Endothelial cell of umbilical vein (primary cell): ENCODE data around the gene RAB3C. TPM values are rescaled to one million over a fixed set of nuclear protein-coding genes. Genes with fewer than 3 reads are reported as not detected.

Source experiments
- BruUV-seq: library from RNA; stranded (reverse); fragments of 400-500 nt; replicated peaks from 2 replicates; lab custom pipeline; 2021; lab: Mats Ljungman, UMichigan
- CTCF ChIA-PET: fragments of 300-600, 350-600 bp; sonication (Branson Sonifier 250); formaldehyde crosslinking; loops from one replicate; lab custom pipeline; 2021; ENCODE audit warnings: antibody characterized with exemption, inconsistent platforms; lab: Charles Lee
- POLR2A ChIA-PET: fragments of 300-600, 350-600 bp; sonication (Branson Sonifier 250); formaldehyde crosslinking; loops from one replicate; lab custom pipeline; 2021; ENCODE audit warnings: antibody characterized with exemption, inconsistent platforms; lab: Charles Lee
- DNase-seq: peaks from one replicate; pipeline ENCODE4 v3.0.0-alpha.2; 2011; ENCODE audit warnings: low read depth, low spot score
- FAIRE-seq: peaks from 2 replicates; lab custom pipeline; 2011; peaks lifted over from hg19 to GRCh38; lab: Jason Lieb, UNC
- H2AFZ ChIP-seq: 2 replicates; pipeline ENCODE4 v1.6.0; 2012; ENCODE audit warnings: low read depth, low read length, control low read depth, inconsistent platforms
- H3K27ac ChIP-seq: 2 replicates; pipeline ENCODE4 v1.5.1; 2011; ENCODE audit warnings: low read depth, mild to moderate bottlenecking, control low read depth, low read length, moderate library complexity; ENCODE audit not compliant: insufficient read depth
- H3K27me3 ChIP-seq, 2 experiments: 2 replicates each; pipeline versions ENCODE4 v1.6.0 to v1.6.1; 2011; ENCODE audit warnings: low read length in 2 of 2, mixed read lengths in 1 of 2; ENCODE audit not compliant: control insufficient read depth in 2 of 2, insufficient read depth in 2 of 2
- H3K36me3 ChIP-seq, 2 experiments: 2 replicates in 1 of 2; 3 replicates in 1 of 2; pipeline ENCODE4 v1.5.1; 2011; ENCODE audit warnings: low read length in 2 of 2, mild to moderate bottlenecking in 1 of 2, moderate library complexity in 1 of 2; ENCODE audit not compliant: control insufficient read depth in 2 of 2, insufficient read depth in 2 of 2; ENCODE audit errors: extremely low read depth in 1 of 2
- H3K4me1 ChIP-seq: 3 replicates; pipeline ENCODE4 v1.5.1; 2011; ENCODE audit warnings: mild to moderate bottlenecking, low read length; ENCODE audit not compliant: control insufficient read depth, insufficient read depth; ENCODE audit errors: extremely low read depth
- H3K4me2 ChIP-seq: 2 replicates; pipeline ENCODE4 v1.6.1; 2011; ENCODE audit warnings: low read length, control low read depth, mixed read lengths; ENCODE audit not compliant: insufficient read depth
- H3K4me3 ChIP-seq, 3 experiments: fragments of 200-600 bp in 1 of 3; sonication (generic), shearing (Covaris generic) in 1 of 3; replicated peaks in 1 of 3; 2 replicates each; pipeline ENCODE4 v1.5.1; 2011 to 2016; ENCODE audit warnings: control low read depth in 3 of 3, low read length in 3 of 3, mild to moderate bottlenecking in 2 of 3, inconsistent platforms in 1 of 3, low read depth in 1 of 3, moderate library complexity in 1 of 3; ENCODE audit not compliant: insufficient read depth in 1 of 3
- H3K79me2 ChIP-seq: 2 replicates; pipeline ENCODE4 v1.6.0; 2012; ENCODE audit warnings: low read length, inconsistent platforms; ENCODE audit not compliant: control insufficient read depth, insufficient read depth
- H3K9ac ChIP-seq: replicated peaks from 2 replicates; pipeline ENCODE3; 2011; ENCODE audit warnings: low read length, control low read depth; ENCODE audit not compliant: insufficient read depth; ENCODE audit errors: extremely low read depth
- H3K9me1 ChIP-seq: replicated peaks from 3 replicates; pipeline ENCODE4 v1.6.0; 2011; ENCODE audit warnings: mild to moderate bottlenecking, low read length; ENCODE audit not compliant: control insufficient read depth, insufficient read depth; ENCODE audit errors: extremely low read depth
- H3K9me3 ChIP-seq: replicated peaks from 2 replicates; pipeline ENCODE4 v1.5.1; 2012; ENCODE audit warnings: low read length, inconsistent platforms; ENCODE audit not compliant: control insufficient read depth, insufficient read depth
- H4K20me1 ChIP-seq: replicated peaks from 2 replicates; pipeline ENCODE3; 2011; ENCODE audit warnings: mild to moderate bottlenecking, low read length; ENCODE audit not compliant: control insufficient read depth, insufficient read depth; ENCODE audit errors: extremely low read depth
- CTCF ChIP-seq, 2 donors: IDR thresholded peaks; 1 replicate in 1 of 2; 2 replicates in 1 of 2; pipeline ENCODE4 v1.5.1; 2011; ENCODE audit warnings: low read length in 2 of 2, mild to moderate bottlenecking in 2 of 2, moderate library complexity in 2 of 2, control low read depth in 1 of 2, inconsistent platforms in 1 of 2, low read depth in 1 of 2; ENCODE audit not compliant: insufficient read depth in 1 of 2; ENCODE audit errors: extremely low read depth in 1 of 2
- EZH2 ChIP-seq: IDR thresholded peaks from 2 replicates; pipeline ENCODE4 v1.6.1; 2012; ENCODE audit warnings: borderline replicate concordance, low read depth, mild to moderate bottlenecking, moderate library complexity, low read length, inconsistent platforms; ENCODE audit not compliant: severe bottlenecking
- FOS ChIP-seq: IDR thresholded peaks from 2 replicates; pipeline ENCODE4 v1.6.1; 2011; ENCODE audit warnings: mild to moderate bottlenecking, low read length, moderate library complexity, borderline replicate concordance; ENCODE audit not compliant: insufficient read depth
- GATA2 ChIP-seq: IDR thresholded peaks from 2 replicates; pipeline ENCODE4 v1.7.0; 2011; ENCODE audit warnings: low read depth, mild to moderate bottlenecking, moderate library complexity, mixed read lengths, low read length; ENCODE audit not compliant: insufficient read length, insufficient read depth
- JUN ChIP-seq: IDR thresholded peaks from 2 replicates; pipeline ENCODE4 v1.6.1; 2011; ENCODE audit warnings: borderline replicate concordance, low read depth; ENCODE audit not compliant: insufficient read length, insufficient read depth
- MAX ChIP-seq: IDR thresholded peaks from 2 replicates; pipeline ENCODE4 v1.6.1; 2011; ENCODE audit not compliant: insufficient read depth, insufficient read length
- MYC ChIP-seq: IDR thresholded peaks from one replicate; pipeline ENCODE4 v1.6.1; 2011; ENCODE audit warnings: mild to moderate bottlenecking, low read depth, low read length
- POLR2A ChIP-seq: IDR thresholded peaks from 2 replicates; pipeline ENCODE4 v1.6.1; 2012; ENCODE audit warnings: low read depth, mild to moderate bottlenecking, control low read depth, low read length
- POLR2AphosphoS5 ChIP-seq: IDR thresholded peaks from 2 replicates; pipeline ENCODE4 v1.6.1; 2012; ENCODE audit warnings: low read depth, mild to moderate bottlenecking, control low read depth, low read length, moderate library complexity; ENCODE audit not compliant: insufficient read depth
- dilution Hi-C: fragments of 300-500 bp; cut with MboI; formaldehyde crosslinking; loops from one replicate; pipeline ENCODE4 v1.15.0; 2019; ENCODE audit warnings: low sequenced_read_pairs; ENCODE audit not compliant: extremely low pct_ligation_motif_present
- intact Hi-C: fragments of 100-400 bp; cut with micrococcal nuclease; formaldehyde crosslinking; loops from one replicate; pipeline ENCODE4 v1.10.0; 2022
- polyA plus RNA-seq, 4 experiments: library from polyadenylated mRNA; depleted of rRNA in 3 of 4; stranded (reverse) in 3 of 4; unstranded in 1 of 4; fragments of >200 nt; gene quantifications; 2 replicates each; pipeline versions ENCODE4 v1.2.1 to v1.2.3, GENCODE V29; 2011 to 2012; ENCODE audit warnings: missing spikeins in 1 of 4
- total RNA-seq: library from RNA; stranded (reverse); gene quantifications from 2 replicates; pipeline ENCODE4 v1.2.3, GENCODE V29; 2021

The RAB3C gene
- total and polyA plus RNA-seq, 2 donors (not counting 3 experiments of a cell fraction or from before 2014, with no cell fraction given), result 0.04 to 0.66 TPM

- no peak for FAIRE-seq
- TF ChIP-seq MAX (no peak), MYC (no peak), GATA2 (no peak), JUN (no peak), POLR2A (no peak), EZH2 (no peak), CTCF (IDR thresholded peaks at IDR 0.05; ENCODE audit: extremely low read depth in 1 of 2, insufficient read depth in 1 of 2, low read depth in 1 of 2, low read length in 2 of 2) (no peak), POLR2AphosphoS5 (no peak), FOS (no peak)
- CTCF ChIA-PET, result no interaction called here
- Histone ChIP-seq H3K4me3 (no peak overlapping the region), H3K79me2 (no peaks in the 10 kb centered on the region), H3K27ac (no peak overlapping the region), H3K27me3 (peaks cover 10 to 20% of the 10 kb centered on the region in 2 experiments), H3K9me1 (no peaks in the 10 kb centered on the region), H3K9ac (no peak overlapping the region), H3K36me3 (no peaks in the 10 kb centered on the region), H4K20me1 (no peaks in the 10 kb centered on the region), H3K4me2 (no peak overlapping the region), H3K9me3 (no peaks in the 10 kb centered on the region), H3K4me1 (no peaks in the 10 kb centered on the region), H2AFZ (no peak overlapping the region)
- intact Hi-C loops (no loop called here), dilution Hi-C loops (no loop called here)
- BruUV-seq, result no TSS peak
- POLR2A ChIA-PET, result no interaction called here
- DNase-seq, result no peak
Observed at GRCh38 chr5:58774937-58775336, 192.1 kb downstream of the RAB3C start.
